ENCODE measurements around the gene MYRFL.
"Not testable (repeated sequence)": the region's sequence is repeated elsewhere in the genome, so short reads cannot be mapped to it uniquely, and the experiment has no call there.

MYRFL gene

GRCh38 chr12:69988481-69989321 is 163.7 kb downstream of the MYRFL start:
- no peak for DNase-seq (ENCODE audit: low spot score)

GRCh38 chr12:69991690-69992288 is 166.8 kb downstream of the MYRFL start:
- no peak for DNase-seq (ENCODE audit: low spot score)

GRCh38 chr12:69993433-69993832 is 168.4 kb downstream of the MYRFL start:
- DNase-seq (ENCODE audit: low spot score): no peak

GRCh38 chr12:69994086-69994485 is 169.1 kb downstream of the MYRFL start:
- not testable (repeated sequence) for DNase-seq (ENCODE audit: low spot score)

GRCh38 chr12:69994724-69995173 is 169.7 kb downstream of the MYRFL start:
- DNase-seq (ENCODE audit: low spot score): no peak

GRCh38 chr12:69996241-69996640 is 171.2 kb downstream of the MYRFL start:
- DNase-seq (ENCODE audit: low spot score): no peak

GRCh38 chr12:69996722-69997121 is 171.7 kb downstream of the MYRFL start:
- no peak for DNase-seq (ENCODE audit: low spot score)

- no peak for DNase-seq (ENCODE audit: low spot score)
These were observed 173.0 kb downstream of the MYRFL start for GRCh38 chr12:69998011-69998410.

GRCh38 chr12:69998922-69999321 is 173.9 kb downstream of the MYRFL start:
- DNase-seq (ENCODE audit: low spot score): no peak

- DNase-seq (ENCODE audit: low spot score): no peak
These were observed 174.5 kb downstream of the MYRFL start for GRCh38 chr12:69999561-69999960.

GRCh38 chr12:70002097-70002911 is 177.3 kb downstream of the MYRFL start:
- DNase-seq (ENCODE audit: low spot score): peak; percentile 81

- DNase-seq (ENCODE audit: low spot score): no peak
These were observed 177.9 kb downstream of the MYRFL start for GRCh38 chr12:70002912-70003255.

GRCh38 chr12:70005864-70006618 is 181.0 kb downstream of the MYRFL start:
- no peak for DNase-seq (ENCODE audit: low spot score)

GRCh38 chr12:70006619-70006973 is 181.6 kb downstream of the MYRFL start:
- DNase-seq (ENCODE audit: low spot score): no peak

GRCh38 chr12:70007687-70008086 is 182.7 kb downstream of the MYRFL start:
- no peak for DNase-seq (ENCODE audit: low spot score)
